ENCODE data around the gene ZBTB7C. TPM values are rescaled to one million over a fixed set of nuclear protein-coding genes. Genes with fewer than 3 reads are reported as not detected.

ZBTB7C gene
- total RNA-seq, 1 experiment from 2014 or later, result 0.33 TPM

- H3K27ac Mint-ChIP-seq, result no peak overlapping the region
- Histone ChIP-seq H3T11ph (ENCODE audit: low read length) (no peak overlapping the region), H2BK120ac (ENCODE audit: low read depth, low read length, poor library complexity, severe bottlenecking) (no peak overlapping the region), H3K4me2 (ENCODE audit: insufficient read depth, insufficient read length, low read length) (no peak overlapping the region), H3K4ac (ENCODE audit: low read depth, low read length) (no peak overlapping the region), H3K4me1 (ENCODE audit: insufficient read depth, low read length) (no peaks in the 10 kb centered on the region; the same call in 1 of the 2 replicates), H3K23ac (ENCODE audit: insufficient read length, low read depth, low read length) (no peak overlapping the region), H3K27ac (ENCODE audit: insufficient read length, low read depth, low read length) (no peak overlapping the region), H4K91ac (ENCODE audit: insufficient read length, low read depth, low read length) (no peak overlapping the region), H2BK20ac (ENCODE audit: low read depth, low read length, poor library complexity, severe bottlenecking) (no peak overlapping the region), H4K8ac (replicated peaks; ENCODE audit: insufficient read length, low read depth, low read length) (no peak overlapping the region), H2BK15ac (ENCODE audit: low read depth, low read length) (no peak overlapping the region), H2BK5ac (ENCODE audit: insufficient read length, low read length) (no peak overlapping the region), H2BK12ac (ENCODE audit: insufficient read length, low read depth, low read length) (no peak overlapping the region), H3K79me2 (ENCODE audit: insufficient read depth, low read length) (no peaks in the 10 kb centered on the region), H4K5ac (ENCODE audit: insufficient read length, low read depth, low read length) (no peak overlapping the region), H3K23me2 (ENCODE audit: insufficient read length, low read depth, low read length, poor library complexity, severe bottlenecking) (no peaks in the 10 kb centered on the region), H2AK5ac (ENCODE audit: insufficient read length, low read length) (no peak overlapping the region), H3K14ac (ENCODE audit: insufficient read depth, low read length) (no peak overlapping the region), H3K27me3 (ENCODE audit: insufficient read depth, low read length) (no peaks in the 10 kb centered on the region), H3K18ac (ENCODE audit: insufficient read length, low read depth, low read length) (no peak overlapping the region), H3K9me3 (ENCODE audit: control insufficient read depth, low read depth, low read length) (no peaks in the 10 kb centered on the region), H3K9ac (ENCODE audit: extremely low read depth, insufficient read length, low read length) (no peak overlapping the region), H2AFZ (ENCODE audit: low read length) (no peak overlapping the region), H3K79me1 (ENCODE audit: insufficient read depth, low read depth, low read length, poor library complexity, severe bottlenecking) (no peaks in the 10 kb centered on the region), H3K56ac (ENCODE audit: insufficient read length, low read depth, low read length) (no peak overlapping the region), H4K20me1 (ENCODE audit: control insufficient read depth, insufficient read depth, insufficient read length) (no peaks in the 10 kb centered on the region)
- H3K4me1 Mint-ChIP-seq, result peaks cover 21 to 37% of the 10 kb centered on the region in 2 experiments
- no peak overlapping the region; a peak in 1 of 5 replicates for H3K4me3 Mint-ChIP-seq
- no peaks in the 10 kb centered on the region for H3K9me3 Mint-ChIP-seq
- DNase-seq, result peak; percentile 41
- no CpG with 5 or more reads among the region's 5 CpGs for WGBS (ENCODE audit: extremely low coverage, insufficient read length, low lambda C conversion rate)
- TF ChIP-seq CTCF (conservative IDR thresholded peaks at IDR 0.05), result no peak
- no peaks in the 10 kb centered on the region for H3K36me3 Mint-ChIP-seq (ENCODE audit: insufficient read depth in 1 of 3, low read depth in 3 of 3)
- peaks cover 7% of the 10 kb centered on the region for H3K27me3 Mint-ChIP-seq (ENCODE audit: low read depth)
These were observed 349.6 kb downstream of the ZBTB7C start for GRCh38 chr18:48059455-48060010.

Measured in H9 (cell line).